Stomach (tissue), 4 donors: ENCODE data around the gene UBE3D.

Experiments
- EP300 ChIP-seq: sonication (generic); formaldehyde crosslinking; IDR thresholded peaks from one replicate; pipeline ENCODE4 v1.6.1; 2017; ENCODE audit warnings: antibody characterized with exemption
- POLR2A ChIP-seq, 4 donors: fragments of 450-650 bp; IDR thresholded peaks; one replicate each; pipeline ENCODE4 v1.6.1; 2016; ENCODE audit warnings: antibody characterized with exemption in 4 of 4, control low read depth in 2 of 4, mild to moderate bottlenecking in 1 of 4, moderate library complexity in 1 of 4
- POLR2AphosphoS5 ChIP-seq, 3 donors: sonication (generic); formaldehyde crosslinking; IDR thresholded peaks; one replicate each; pipeline ENCODE4 v1.6.1; 2016; ENCODE audit warnings: antibody characterized with exemption in 3 of 3
- TF ChIP-seq, protein P1 (sequence below), 7 experiments: fragments of 450-650 bp in 4 of 7; fragments of 200-600 bp in 3 of 7; sonication (generic) in 3 of 7; IDR thresholded peaks; one replicate each; pipeline ENCODE4 v1.5.1; 2016 to 2019; ENCODE audit warnings: antibody characterized with exemption in 7 of 7, control low read depth in 2 of 7, mild to moderate bottlenecking in 1 of 7

- TF ChIP-seq, protein P1, sequence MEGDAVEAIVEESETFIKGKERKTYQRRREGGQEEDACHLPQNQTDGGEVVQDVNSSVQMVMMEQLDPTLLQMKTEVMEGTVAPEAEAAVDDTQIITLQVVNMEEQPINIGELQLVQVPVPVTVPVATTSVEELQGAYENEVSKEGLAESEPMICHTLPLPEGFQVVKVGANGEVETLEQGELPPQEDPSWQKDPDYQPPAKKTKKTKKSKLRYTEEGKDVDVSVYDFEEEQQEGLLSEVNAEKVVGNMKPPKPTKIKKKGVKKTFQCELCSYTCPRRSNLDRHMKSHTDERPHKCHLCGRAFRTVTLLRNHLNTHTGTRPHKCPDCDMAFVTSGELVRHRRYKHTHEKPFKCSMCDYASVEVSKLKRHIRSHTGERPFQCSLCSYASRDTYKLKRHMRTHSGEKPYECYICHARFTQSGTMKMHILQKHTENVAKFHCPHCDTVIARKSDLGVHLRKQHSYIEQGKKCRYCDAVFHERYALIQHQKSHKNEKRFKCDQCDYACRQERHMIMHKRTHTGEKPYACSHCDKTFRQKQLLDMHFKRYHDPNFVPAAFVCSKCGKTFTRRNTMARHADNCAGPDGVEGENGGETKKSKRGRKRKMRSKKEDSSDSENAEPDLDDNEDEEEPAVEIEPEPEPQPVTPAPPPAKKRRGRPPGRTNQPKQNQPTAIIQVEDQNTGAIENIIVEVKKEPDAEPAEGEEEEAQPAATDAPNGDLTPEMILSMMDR (IDR thresholded peaks at IDR 0.05) = no peak
- TF ChIP-seq POLR2A (IDR thresholded peaks at IDR 0.05) = no peak
- TF ChIP-seq EP300 = no peak
- no peak for TF ChIP-seq POLR2AphosphoS5 (IDR thresholded peaks at IDR 0.05)
These were observed 14.1 kb downstream of the UBE3D start for GRCh38 chr6:83051377-83052172.
